GM19239 (cell line): ENCODE data around the gene POLR1E.

Source experiments
- DNase-seq: peaks from one replicate; pipeline ENCODE4 v3.0.0; 2011; ENCODE audit warnings: low spot score; ENCODE audit not compliant: insufficient read length
- FAIRE-seq: peaks from 2 replicates; lab custom pipeline; 2011; peaks lifted over from hg19 to GRCh38; lab: Jason Lieb, UNC

The POLR1E gene

DNA sequence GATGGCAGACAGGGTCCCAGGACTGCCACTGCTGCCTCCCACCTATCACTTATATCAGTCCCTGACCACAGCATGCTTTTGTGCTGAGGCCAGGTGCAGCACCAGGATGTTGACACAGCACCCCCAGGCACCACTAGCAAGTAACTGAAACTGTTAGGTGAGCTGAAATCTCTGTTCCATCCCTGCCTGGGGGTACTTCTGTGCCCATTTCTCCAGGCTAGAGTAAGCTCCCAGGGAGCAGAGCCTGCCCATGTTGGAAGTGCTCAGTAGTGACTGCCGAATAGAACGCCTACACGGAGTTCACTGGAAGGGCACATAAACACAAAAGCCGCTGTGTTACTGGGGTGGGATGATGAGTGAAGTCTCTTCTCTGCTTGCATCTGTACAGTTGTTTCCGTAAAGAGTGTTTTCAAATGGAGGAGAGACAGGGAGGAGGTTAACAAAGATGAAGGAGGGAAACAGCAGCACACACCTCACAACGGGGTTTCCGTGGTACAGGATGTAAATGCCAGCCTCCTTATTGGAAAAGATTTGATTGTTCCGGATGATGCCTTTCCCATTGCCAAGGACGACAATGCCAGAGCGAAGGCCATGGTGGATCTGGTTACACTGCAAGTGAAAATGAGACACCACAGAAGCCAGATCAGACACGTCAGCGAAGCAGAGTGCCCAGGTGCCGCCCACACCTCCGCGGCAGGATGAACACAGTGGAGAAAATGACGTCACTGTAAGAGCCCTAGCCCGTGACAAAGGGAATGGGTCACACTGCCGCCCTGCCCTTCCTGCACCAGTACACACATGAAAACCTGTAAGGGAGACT lies 43.1 kb downstream of the POLR1E start:
- FAIRE-seq, result peak; percentile 72
- DNase-seq, result peak; percentile 22

DNA sequence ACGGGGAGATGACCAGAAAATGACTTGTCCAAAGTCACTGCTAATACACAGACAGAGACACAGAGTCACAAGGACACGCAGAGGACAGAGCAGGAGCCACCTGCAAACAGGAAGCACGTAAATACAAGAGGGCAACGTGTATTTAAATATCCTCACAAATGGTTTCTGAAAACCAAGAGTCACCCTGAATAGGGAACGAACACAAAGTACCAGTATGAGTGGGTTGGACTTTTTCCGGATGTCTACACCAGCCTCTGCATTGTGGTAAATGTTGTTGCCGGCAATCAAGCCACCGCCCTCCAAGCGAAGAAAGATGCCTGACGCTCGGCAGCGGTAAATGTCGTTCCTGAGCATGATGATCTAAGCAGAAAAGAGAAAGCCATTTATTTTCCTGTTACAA lies 46.0 kb downstream of the POLR1E start:
- FAIRE-seq (no peak), DNase-seq (no peak)

DNA sequence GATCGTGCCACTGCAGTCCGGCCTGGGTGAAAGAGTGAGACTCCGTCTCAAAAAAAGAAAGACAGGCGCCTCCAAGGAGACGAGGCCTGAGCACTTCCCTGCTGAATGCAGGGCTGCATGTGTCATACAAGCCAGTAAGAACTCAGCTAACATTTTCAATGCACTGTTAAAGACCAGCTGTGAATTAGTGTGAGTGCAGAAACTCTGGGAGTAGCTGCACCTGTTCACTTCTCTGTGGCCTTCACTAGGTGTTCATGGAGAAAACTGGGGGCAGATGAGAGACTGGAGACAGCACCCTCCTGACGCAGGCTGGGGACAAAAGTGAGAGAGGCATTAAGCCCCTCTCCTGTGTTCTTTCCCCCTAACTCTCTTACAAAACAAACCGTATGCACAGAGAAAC lies 48.7 kb downstream of the POLR1E start:
- FAIRE-seq (no peak), DNase-seq (no peak)

DNA sequence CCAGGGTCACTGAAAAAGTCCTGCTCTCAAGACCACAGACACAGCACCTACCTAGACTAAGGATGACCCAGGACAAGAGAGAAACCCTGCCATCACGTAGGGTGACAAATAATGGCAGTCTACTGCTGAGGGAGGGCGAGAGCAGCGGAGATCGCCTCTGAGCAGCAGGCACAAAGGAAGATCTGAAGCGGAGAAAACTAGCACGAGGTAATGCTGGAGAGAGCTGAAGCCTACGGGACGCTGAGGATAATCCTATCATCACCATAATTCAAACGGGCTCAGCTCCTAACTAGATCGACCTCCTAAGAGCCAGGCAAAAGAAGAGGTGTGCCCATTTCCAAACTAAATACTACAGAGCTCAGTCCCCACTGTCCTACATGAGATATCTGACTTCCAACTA lies 49.2 kb downstream of the POLR1E start:
- FAIRE-seq, result no peak
- DNase-seq, result no peak

DNA sequence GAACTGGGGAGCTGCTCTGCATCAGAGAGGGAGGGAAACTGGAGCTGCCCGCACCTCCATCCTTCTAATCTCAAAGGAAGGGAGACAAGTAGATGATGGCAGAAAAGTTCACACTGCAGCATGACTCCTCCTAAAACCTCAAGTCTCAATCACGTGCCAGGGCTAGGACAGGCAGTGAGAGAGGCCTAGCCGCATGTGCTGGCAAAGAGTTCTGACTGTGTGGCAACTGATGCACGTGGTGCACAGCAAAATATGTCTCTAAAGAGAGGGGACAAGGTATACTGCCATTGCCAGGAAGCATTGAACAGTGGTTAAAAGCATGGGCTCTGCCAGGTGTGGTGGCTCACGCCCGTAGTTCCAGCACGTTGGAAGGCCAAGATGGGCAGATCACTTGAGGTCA lies 52.4 kb downstream of the POLR1E start:
- no peak for DNase-seq

DNA sequence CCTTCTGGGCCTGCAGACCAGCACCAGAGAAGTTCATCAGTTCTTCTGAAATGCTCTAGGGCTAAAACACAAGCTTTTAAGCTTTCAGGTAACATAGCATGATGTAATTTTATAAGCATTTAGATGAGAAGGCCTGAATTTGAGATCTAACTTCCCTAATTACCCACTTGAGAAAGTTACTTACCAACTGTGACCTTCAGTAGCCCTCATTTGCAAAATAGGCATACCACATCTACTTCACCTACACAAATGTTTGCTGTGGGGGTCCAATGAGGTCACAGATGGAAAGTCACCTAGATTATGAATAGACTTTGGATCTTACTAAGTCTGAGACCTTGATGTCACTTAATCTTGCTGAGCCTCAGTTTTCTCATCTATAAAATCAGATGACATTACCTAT lies 53.9 kb downstream of the POLR1E start:
- FAIRE-seq, result no peak
- DNase-seq, result no peak

More for the DNA sequence above, 52.4 kb downstream of the POLR1E start:
- no peak for FAIRE-seq

DNA sequence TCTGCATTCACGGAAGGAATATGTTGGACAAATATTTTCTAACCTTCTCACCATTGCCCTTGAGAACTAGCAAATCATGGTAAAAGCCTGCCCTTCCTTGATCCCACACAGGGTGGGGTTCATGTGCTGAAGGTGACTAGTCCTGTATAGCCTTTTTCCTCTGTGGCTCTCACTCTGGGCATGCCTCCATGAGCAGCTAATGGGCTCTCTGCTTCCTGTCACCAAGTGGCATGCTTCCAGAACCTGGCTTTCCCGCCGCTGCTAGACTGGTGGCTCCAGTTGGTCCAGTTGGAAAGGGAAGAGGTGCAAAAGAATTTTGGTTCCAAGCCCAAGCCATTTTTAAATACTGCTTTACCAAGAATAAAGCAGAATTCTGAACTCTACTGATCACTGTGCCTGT lies 54.9 kb downstream of the POLR1E start:
- FAIRE-seq, result no peak

DNA sequence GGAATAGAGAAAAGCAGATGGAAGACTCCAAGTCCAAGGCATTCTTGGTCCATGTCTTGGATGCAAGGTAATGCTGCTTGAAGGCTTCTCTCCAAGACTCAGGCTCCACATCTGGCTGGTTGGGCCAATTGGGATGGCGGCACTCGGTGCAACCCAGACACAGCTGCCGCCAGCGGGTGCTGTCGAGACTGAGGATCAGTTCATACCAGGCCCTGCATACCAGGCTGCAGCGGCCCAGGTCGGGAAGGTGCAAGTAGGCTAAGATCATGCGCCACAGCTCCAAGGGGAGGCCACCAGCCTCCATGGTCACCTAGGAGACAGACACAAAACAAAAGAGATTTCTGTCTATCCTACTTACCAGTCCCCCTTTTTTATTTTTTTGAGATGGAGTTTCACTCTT lies 55.7 kb downstream of the POLR1E start:
- DNase-seq (no peak), FAIRE-seq (no peak)

More for the DNA sequence above, 54.9 kb downstream of the POLR1E start:
- DNase-seq, result no peak

DNA sequence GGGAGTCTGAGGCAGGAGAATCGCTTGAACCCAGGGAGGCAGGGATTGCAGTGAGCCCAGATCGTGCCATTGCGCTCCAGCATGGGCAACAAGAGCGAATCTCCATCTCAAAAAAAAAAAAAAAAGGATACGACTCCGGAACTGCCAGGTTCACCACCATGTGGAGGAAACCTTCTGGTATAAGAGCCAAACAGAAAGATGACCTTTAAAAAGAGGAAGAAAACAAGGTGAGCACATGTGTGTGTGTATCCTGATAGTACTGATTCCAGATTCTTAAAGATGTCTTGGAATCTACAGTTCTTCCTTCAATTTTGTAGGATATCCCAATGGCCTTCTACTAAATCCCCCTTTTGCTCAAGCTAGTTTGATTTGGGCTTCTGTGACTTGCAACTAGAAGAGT lies 56.7 kb downstream of the POLR1E start:
- DNase-seq, result no peak
- no peak for FAIRE-seq

DNA sequence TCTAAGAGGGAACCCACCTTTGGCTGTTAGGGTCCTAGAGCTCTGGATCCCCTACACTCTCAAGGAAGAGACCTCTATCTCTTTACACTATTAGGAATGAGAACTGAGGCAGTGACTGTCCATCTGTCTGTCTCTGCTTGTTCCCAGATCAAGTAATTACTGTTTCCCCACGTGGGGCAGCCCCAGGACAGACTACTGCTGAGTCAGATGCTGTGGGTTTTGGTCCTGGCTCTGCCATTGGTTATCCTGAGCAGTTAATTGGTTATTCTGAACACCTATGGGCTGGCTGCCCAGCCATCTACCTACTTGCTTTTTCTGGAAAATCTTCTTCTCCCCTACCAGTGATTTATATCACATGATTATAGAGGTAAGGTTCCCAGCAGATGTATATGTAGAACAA lies 57.1 kb downstream of the POLR1E start:
- FAIRE-seq, result no peak
- no peak for DNase-seq

DNA sequence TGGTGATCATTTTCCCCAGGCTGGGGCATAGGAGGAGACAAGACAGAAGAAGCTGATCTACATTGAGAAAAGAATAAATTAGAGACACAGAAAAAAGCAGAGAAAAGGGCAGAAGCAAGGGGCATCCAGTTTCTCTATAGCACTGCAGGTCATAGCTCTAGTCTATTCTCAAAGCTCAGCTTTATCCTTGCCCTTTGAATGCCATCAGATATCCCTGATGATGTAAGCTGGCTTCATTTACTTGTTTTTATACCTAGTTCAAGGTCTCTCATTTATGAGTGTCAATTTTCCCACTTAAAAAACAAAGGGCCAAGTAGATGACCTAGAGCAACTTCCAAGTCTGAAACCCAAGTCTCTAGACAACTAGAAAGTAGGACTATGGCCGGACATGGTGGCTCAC lies 57.7 kb downstream of the POLR1E start:
- FAIRE-seq (no peak), DNase-seq (no peak)

DNA sequence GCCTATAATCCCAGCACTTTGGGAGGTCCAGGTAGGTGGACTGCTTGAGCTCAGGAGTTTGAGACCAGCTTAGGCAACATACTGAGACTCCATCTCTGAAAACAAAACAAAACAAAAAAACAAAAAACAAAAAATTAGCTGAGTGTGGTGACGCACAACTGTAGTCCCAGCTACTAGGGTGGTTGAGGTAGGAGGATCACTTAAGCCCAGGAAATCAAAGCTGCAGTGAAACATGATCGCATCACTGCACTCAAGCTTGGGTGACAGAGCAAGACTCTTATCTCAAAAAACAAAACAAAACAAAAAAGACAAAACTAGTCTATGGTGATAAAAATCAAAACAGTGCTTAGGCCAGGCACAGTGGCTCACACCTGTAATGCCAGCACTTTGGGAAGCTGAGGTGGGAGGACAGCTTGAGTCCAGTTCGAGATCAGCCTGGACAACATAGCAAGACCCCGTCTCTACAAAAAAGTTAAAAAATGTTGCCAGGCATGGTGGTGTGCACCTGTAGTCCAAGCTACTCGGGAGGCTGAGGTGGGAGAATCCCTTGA lies 61.7 kb downstream of the POLR1E start:
- DNase-seq, result no peak
- FAIRE-seq, result no peak

DNA sequence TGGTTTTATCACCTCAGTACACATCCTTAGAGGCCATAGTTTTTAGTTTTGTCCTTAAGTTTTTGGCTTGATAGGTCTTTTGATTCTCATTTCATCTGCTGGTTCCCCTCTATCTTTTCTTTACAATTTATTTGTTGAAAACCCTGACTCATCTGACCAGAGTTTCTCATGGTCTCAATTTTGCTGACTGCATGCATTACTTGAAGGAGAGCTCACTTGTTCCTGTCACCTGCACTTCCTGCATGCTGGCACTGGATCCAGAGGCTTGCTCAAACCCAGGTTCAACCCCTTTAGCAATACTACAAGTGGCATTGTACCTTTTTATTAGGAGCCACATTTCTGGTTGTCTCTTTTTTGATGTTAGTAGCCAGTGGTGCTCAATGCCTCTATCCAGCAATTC lies 63.8 kb downstream of the POLR1E start:
- FAIRE-seq (no peak), DNase-seq (no peak)

DNA sequence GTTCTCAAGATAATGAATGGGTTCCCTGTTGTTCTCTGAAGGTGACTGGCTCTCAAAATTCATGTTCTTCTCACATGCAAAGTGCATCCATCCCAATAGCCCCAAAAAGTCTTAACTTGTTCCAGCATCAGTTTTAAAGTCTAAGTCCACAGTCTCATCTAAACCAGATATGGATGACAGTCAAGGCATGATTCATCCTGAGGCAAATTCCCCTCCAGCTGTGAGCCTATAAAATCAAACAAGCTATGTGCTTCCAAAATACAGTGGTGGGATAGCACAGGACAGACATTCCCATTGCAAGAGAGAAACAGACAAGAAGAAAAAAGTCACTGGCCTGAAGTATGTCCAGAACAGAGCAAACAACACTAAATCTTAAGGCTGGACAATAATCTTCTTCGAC lies 65.0 kb downstream of the POLR1E start:
- DNase-seq, result no peak
- FAIRE-seq, result no peak

DNA sequence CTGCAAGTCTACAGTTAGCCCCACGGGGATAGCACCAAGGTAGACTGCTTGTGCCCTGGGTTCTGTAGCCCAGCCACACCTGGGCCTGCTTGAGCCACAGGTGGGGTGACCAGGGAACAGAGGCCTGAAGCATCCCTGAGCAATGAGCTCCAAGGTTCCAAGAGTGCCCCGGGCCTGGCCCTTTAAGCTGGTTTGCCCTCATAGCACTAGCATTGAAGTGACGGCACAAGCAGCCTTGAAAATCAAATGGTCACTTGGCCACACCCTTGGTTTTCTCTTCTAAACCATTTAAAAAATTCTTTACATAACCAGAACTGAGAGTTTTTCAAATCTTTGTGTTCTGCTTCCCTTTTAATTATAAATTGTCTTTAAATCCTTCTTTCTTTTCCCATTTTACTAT lies 65.7 kb downstream of the POLR1E start:
- no peak for DNase-seq
- no peak for FAIRE-seq

DNA sequence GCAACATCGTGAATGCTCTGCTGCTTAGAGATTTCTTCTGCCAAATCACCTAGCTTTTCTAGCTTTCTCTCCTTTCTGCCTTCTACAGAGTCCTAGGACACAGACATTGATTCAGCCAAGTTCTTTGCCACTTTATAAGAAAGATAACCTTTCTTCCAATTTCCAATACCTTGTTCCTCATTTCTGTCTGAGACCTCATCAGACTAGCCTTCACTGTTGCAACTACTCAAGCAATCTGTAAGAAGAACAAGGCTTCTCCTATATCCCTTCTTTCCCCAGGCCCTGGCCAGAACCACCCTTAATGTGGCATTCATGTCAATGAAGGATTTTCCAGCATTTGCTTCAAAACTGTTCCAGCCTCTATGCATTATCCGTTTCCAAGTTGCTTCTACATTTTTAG lies 66.1 kb downstream of the POLR1E start:
- no peak for FAIRE-seq
- no peak for DNase-seq
